Ishikawa (cell line): Measurements from ENCODE around the gene METTL17.

Experiments used
- CEBPB ChIP-seq: IDR thresholded peaks from 2 replicates; pipeline ENCODE4 v1.6.1; 2012
- CREB1 ChIP-seq: IDR thresholded peaks from 2 replicates; pipeline ENCODE4 v1.6.1; 2012; ENCODE audit warnings: low read depth
- EGR1 ChIP-seq: IDR thresholded peaks from 2 replicates; pipeline ENCODE4 v1.6.1; 2012
- EP300 ChIP-seq: IDR thresholded peaks from 2 replicates; pipeline ENCODE4 v1.6.1; 2012; ENCODE audit warnings: borderline replicate concordance
- FOXM1 ChIP-seq: IDR thresholded peaks from 2 replicates; pipeline ENCODE4 v1.6.1; 2012; ENCODE audit warnings: low read depth, borderline replicate concordance
- MAX ChIP-seq: IDR thresholded peaks from 2 replicates; pipeline ENCODE4 v1.6.1; 2012
- NFIC ChIP-seq: IDR thresholded peaks from 2 replicates; pipeline ENCODE4 v1.6.1; 2012
- RAD21 ChIP-seq: IDR thresholded peaks from 2 replicates; pipeline ENCODE4 v1.6.1; 2012; ENCODE audit warnings: low read depth
- TAF1 ChIP-seq: IDR thresholded peaks from 2 replicates; pipeline ENCODE4 v1.6.1; 2012; ENCODE audit warnings: low read depth, mild to moderate bottlenecking
- TCF12 ChIP-seq: IDR thresholded peaks from 2 replicates; pipeline ENCODE4 v1.6.1; 2012; ENCODE audit warnings: low read depth
- TEAD4 ChIP-seq: IDR thresholded peaks from 2 replicates; pipeline ENCODE4 v1.6.1; 2012
- USF1 ChIP-seq: IDR thresholded peaks from 2 replicates; pipeline ENCODE4 v1.6.1; 2012
- YY1 ChIP-seq: IDR thresholded peaks from 2 replicates; pipeline ENCODE4 v1.6.1; 2012; ENCODE audit warnings: low read depth
- ZBTB7A ChIP-seq: IDR thresholded peaks from 2 replicates; pipeline ENCODE4 v1.6.1; 2012; ENCODE audit warnings: low read depth
- TF ChIP-seq, protein P1 (sequence below): IDR thresholded peaks from 2 replicates; pipeline ENCODE4 v1.6.1; 2012; ENCODE audit warnings: low read depth, mild to moderate bottlenecking

Gene METTL17

GRCh38 chr14:20976291-20976690, 13.5 kb upstream of the METTL17 start:
- no peak for TF ChIP-seq EP300
- TF ChIP-seq, protein P1, sequence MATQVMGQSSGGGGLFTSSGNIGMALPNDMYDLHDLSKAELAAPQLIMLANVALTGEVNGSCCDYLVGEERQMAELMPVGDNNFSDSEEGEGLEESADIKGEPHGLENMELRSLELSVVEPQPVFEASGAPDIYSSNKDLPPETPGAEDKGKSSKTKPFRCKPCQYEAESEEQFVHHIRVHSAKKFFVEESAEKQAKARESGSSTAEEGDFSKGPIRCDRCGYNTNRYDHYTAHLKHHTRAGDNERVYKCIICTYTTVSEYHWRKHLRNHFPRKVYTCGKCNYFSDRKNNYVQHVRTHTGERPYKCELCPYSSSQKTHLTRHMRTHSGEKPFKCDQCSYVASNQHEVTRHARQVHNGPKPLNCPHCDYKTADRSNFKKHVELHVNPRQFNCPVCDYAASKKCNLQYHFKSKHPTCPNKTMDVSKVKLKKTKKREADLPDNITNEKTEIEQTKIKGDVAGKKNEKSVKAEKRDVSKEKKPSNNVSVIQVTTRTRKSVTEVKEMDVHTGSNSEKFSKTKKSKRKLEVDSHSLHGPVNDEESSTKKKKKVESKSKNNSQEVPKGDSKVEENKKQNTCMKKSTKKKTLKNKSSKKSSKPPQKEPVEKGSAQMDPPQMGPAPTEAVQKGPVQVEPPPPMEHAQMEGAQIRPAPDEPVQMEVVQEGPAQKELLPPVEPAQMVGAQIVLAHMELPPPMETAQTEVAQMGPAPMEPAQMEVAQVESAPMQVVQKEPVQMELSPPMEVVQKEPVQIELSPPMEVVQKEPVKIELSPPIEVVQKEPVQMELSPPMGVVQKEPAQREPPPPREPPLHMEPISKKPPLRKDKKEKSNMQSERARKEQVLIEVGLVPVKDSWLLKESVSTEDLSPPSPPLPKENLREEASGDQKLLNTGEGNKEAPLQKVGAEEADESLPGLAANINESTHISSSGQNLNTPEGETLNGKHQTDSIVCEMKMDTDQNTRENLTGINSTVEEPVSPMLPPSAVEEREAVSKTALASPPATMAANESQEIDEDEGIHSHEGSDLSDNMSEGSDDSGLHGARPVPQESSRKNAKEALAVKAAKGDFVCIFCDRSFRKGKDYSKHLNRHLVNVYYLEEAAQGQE, result no peak
- TF ChIP-seq CREB1, result no peak
- no peak for TF ChIP-seq TAF1
- no peak for TF ChIP-seq EGR1
- no peak for TF ChIP-seq MAX
- TF ChIP-seq TCF12, result no peak
- no peak for TF ChIP-seq YY1
- no peak for TF ChIP-seq RAD21
- no peak for TF ChIP-seq USF1
- TF ChIP-seq TEAD4, result no peak
- TF ChIP-seq FOXM1, result no peak
- TF ChIP-seq CEBPB, result no peak
- TF ChIP-seq ZBTB7A, result no peak
- no peak for TF ChIP-seq NFIC

DNA sequence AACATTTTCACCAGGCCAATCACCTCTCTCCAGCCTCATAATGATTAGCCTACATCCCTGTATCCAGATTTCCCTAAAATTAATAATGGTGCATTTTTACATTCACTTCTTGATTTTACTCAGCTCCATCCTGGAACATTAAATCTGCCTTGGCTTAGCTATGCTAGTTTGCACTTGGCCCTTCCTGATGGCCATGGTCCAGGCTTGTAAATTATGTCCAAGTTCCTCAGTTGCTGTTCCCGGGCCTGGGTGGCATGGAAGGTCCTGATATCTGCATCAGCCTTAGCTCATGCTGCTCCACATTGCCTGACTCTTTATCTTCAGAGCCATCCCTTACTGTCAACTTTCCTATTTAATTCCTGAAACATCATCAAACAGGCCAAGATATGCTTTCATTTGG, 11.1 kb upstream of the METTL17 start:
- no peak for TF ChIP-seq RAD21
- no peak for TF ChIP-seq FOXM1
- TF ChIP-seq TAF1, result no peak
- TF ChIP-seq CEBPB, result no peak
- no peak for TF ChIP-seq USF1
- no peak for TF ChIP-seq EGR1
- no peak for TF ChIP-seq EP300
- no peak for TF ChIP-seq NFIC
- TF ChIP-seq CREB1, result no peak
- no peak for TF ChIP-seq TCF12
- no peak for TF ChIP-seq MAX

- TF ChIP-seq ZBTB7A, result no peak
- TF ChIP-seq YY1, result no peak
- TF ChIP-seq TCF12, result no peak
- TF ChIP-seq CEBPB, result no peak
Measured at GRCh38 chr14:20980906-20981305, 8.9 kb upstream of the METTL17 start.

DNA sequence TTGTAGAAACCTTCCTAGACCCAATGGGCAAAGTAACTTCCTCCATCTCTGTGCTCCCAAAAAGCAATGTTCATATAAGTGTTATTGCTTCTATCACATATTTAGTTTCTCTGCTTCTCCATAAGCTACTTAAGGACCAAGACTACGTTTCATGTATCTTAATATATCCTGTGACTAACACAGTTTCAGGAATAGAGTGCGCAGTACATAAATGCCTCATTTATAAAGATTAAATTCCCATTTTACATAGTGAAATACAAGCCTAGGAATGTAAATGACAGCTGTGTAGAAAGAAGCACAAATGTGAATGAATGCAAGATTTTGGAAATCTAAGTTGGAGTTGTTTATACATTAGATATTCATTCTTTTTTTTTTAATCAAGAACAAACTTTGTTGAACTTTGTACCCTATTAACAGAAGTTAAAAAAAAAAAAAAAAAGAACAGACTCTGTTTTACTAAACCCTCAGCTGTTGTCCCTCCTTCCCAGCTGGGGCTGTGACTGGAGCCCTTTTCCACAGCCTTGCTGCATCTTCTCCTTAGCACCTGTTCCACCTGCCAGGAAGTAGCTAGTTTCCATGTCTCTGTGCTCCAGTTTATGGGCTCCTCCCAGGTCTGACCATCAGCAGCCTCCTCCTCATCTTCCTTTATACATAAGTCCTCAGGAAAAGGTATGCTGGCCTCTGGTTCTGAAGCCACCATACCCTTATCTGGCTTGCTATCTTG, 7.0 kb upstream of the METTL17 start:
- TF ChIP-seq TEAD4 (no peak), NFIC (no peak), CREB1 (no peak), CEBPB (no peak), ZBTB7A (no peak), TAF1 (no peak), USF1 (no peak), TCF12 (no peak), EP300 (no peak), EGR1 (no peak), MAX (no peak), YY1 (no peak), RAD21 (no peak), FOXM1 (no peak)
- TF ChIP-seq, protein P1, result no peak

- TF ChIP-seq CREB1 (no peak), YY1 (no peak), EP300 (no peak), TAF1 (no peak), TEAD4 (no peak), RAD21 (no peak)
- TF ChIP-seq, protein P1, result no peak
Measured at GRCh38 chr14:20986811-20987210, 3.0 kb upstream of the METTL17 start.
